Kidney epithelial cell (primary cell): ENCODE data around the gene KISS1R. TPM values are rescaled to one million over a fixed set of nuclear protein-coding genes. Genes with fewer than 3 reads are reported as not detected.

Experiments used
- DNase-seq: peaks from one replicate; pipeline ENCODE4 v3.0.0-alpha.2; 2010; ENCODE audit warnings: low read depth
- H3K27me3 ChIP-seq: 2 replicates; pipeline ENCODE4 v1.6.0; 2011; ENCODE audit warnings: low read length; ENCODE audit not compliant: control insufficient read depth, insufficient read depth
- H3K36me3 ChIP-seq: 2 replicates; pipeline ENCODE4 v1.5.1; 2011; ENCODE audit warnings: low read length; ENCODE audit not compliant: control insufficient read depth, insufficient read depth
- H3K4me3 ChIP-seq: 2 replicates; pipeline ENCODE4 v1.5.1; 2011; ENCODE audit warnings: low read depth, mild to moderate bottlenecking, control low read depth, low read length
- CTCF ChIP-seq: IDR thresholded peaks from 2 replicates; pipeline ENCODE4 v1.5.1; 2011; ENCODE audit warnings: mild to moderate bottlenecking, moderate library complexity, low read length, control low read depth, inconsistent platforms; ENCODE audit not compliant: insufficient read depth, poor library complexity, severe bottlenecking
- total RNA-seq: library from RNA; depleted of rRNA; stranded (reverse); fragments of >200 nt; gene quantifications from 2 replicates; pipeline ENCODE4 v1.2.3, GENCODE V29; 2015

KISS1R gene
- total RNA-seq, 1 donor from 2014 or later, result 0.75 TPM

DNA sequence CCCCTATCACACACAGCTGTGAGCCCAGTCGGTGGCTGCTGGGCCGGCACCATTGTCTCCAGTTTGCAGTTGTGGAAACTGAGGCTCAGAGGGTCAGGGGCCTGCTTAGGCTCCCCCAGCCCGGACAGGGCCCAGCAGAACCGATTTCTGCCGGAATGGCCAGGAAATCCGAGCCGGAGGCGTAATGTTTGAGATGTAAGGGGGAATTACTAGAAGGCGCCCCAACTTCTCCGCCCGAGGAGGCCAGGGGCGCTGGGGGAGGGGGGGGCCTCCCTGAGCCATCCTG lies 962 bp downstream of the KISS1R start:
- no peak for TF ChIP-seq CTCF
- no peak overlapping the region for H3K4me3 ChIP-seq
- H3K27me3 ChIP-seq, result peaks cover 44% of the 10 kb centered on the region
- no peaks in the 10 kb centered on the region for H3K36me3 ChIP-seq
- no peak for DNase-seq

DNA sequence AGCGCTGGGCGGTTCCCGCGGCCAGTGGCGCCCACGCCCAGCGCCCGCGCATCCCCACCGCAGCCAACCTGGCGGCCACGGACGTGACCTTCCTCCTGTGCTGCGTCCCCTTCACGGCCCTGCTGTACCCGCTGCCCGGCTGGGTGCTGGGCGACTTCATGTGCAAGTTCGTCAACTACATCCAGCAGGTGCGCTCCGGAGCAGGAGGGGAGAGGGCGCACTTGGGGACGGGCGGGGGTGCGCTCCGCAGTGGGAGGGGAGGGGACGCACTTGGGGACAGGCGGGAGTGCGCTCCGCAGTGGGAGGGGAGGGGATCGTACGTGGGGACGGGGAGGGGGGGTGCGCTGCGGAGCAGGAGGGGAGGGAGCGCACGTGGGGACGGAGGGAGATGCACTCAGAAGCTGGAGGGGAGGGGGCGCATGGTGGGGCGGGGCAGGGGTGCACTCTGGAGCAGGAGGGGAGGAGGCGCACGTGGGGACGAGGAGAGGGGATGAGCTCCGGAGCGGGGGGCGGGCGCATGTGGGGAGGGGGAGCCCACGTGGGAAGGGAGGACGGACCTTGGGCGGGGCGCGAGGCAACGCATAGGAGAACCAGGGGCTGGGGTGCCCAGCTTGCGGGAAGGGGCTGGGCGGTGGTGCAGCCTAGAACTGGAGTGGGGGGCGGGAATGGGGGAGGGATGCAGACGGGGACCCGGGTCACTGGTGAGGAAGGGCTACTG lies 1.5 kb downstream of the KISS1R start:
- H3K4me3 ChIP-seq, result no peak overlapping the region
- H3K27me3 ChIP-seq, result peaks cover 44% of the 10 kb centered on the region
- DNase-seq, result no peak
- H3K36me3 ChIP-seq, result no peaks in the 10 kb centered on the region
- no peak for TF ChIP-seq CTCF

DNA sequence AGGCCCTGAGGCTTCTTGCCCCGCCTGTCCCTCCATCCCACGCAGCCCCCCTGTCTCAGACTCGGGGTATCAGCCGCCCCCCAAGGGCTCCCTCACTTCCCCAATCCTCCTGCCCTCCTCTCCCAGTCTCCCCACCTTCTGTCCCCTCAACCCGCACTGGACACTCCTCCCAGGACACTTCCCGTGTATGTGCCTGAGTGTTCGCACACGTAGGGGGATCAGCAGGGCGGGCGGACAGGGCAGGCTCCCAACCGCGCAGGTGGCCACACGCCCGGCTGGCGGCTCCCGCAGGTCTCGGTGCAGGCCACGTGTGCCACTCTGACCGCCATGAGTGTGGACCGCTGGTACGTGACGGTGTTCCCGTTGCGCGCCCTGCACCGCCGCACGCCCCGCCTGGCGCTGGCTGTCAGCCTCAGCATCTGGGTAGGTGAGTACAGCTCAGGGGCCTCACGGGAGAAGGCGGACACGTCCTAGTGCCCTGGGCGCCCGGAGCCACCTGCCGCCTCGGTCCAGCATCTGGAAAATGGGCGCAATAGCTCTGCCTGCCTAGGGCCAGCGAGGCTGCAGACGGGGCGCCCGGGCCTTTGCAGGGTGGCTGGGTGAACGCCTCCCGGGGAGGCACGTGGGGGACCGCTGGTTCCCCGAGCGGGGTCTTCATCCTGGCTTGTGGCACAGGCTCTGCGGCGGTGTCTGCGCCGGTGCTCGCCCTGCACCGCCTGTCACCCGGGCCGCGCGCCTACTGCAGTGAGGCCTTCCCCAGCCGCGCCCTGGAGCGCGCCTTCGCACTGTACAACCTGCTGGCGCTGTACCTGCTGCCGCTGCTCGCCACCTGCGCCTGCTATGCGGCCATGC lies 2.3 kb downstream of the KISS1R start:
- no peaks in the 10 kb centered on the region for H3K36me3 ChIP-seq
- peaks cover 44% of the 10 kb centered on the region for H3K27me3 ChIP-seq
- no peak for DNase-seq
- TF ChIP-seq CTCF, result no peak
- no peak overlapping the region for H3K4me3 ChIP-seq

- no peak overlapping the region for H3K4me3 ChIP-seq
- peaks cover 44% of the 10 kb centered on the region for H3K27me3 ChIP-seq
- H3K36me3 ChIP-seq, result no peaks in the 10 kb centered on the region
- DNase-seq, result no peak
- no peak for TF ChIP-seq CTCF
Observed at GRCh38 chr19:920051-920864, 3.1 kb downstream of the KISS1R start.

DNA sequence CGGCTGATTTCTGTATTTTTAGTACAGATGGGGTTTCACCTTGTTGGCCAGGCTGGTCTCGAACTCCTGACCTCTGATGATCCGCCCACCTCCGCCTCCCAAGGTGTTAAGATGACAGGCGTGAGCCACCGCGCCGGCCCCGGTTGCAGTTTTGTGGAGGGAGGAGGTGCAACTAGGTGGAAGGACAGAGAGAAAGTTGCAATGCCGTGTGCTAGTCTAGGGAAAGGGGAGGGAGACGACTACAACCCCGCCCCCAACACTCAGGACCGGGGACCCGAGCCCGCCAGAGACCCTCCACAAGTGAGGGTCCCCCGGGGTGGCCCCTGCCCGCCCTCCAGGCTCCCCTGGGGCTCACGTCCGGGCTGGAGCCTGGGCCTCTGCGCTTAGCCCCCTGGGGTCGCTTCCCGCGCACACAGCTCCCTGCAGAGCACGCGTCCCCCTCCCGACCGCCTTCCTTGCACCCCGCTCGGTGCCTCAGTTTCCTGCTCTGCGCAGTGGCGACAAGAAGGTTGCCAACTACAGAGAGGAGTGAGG lies 7.5 kb downstream of the KISS1R start:
- H3K36me3 ChIP-seq, result no peaks in the 10 kb centered on the region
- H3K4me3 ChIP-seq, result peak overlapping the region; percentile 96
- no peak for DNase-seq
- no peak for TF ChIP-seq CTCF
- peaks cover 14% of the 10 kb centered on the region for H3K27me3 ChIP-seq
